IPS-NIHi7 (cell line): ENCODE measurements around the gene MYO7B.

Experiments used
- DNase-seq: peaks from one replicate; pipeline ENCODE4 v3.0.0; 2012; ENCODE audit warnings: mixed read lengths; ENCODE audit errors: extremely low spot score

The MYO7B gene

DNA sequence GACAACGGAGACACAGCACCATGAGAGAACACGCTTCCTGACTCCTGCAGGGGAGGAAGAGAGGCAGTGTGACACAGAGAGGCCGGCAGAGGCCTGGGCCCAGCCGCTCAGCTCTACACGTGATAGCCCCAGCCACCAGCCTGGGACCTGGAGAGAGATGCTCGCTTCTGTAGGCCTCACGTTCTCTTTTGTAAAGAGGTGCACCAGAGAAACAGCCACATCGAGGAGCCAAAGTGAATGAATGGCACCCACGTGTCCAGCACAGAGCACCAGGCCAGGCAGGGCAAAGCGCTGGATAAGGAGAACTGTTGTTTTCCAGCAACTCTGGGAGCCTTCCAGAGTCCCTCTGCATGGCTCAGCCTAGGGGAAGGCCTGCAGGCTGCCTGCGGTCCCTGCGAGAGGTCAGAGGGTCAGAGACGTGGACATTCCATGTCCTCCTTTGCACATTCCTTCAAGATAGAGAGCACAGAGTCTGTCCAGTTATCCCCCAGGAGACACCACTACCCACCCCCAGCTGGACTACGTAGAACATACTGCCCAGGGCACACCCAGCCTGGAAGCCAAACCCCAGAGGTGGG is 125.7 kb downstream of the MYO7B start:
- no peak for DNase-seq

- no peak for DNase-seq
Measured at GRCh38 chr2:127661949-127662510, 126.5 kb downstream of the MYO7B start.

DNA sequence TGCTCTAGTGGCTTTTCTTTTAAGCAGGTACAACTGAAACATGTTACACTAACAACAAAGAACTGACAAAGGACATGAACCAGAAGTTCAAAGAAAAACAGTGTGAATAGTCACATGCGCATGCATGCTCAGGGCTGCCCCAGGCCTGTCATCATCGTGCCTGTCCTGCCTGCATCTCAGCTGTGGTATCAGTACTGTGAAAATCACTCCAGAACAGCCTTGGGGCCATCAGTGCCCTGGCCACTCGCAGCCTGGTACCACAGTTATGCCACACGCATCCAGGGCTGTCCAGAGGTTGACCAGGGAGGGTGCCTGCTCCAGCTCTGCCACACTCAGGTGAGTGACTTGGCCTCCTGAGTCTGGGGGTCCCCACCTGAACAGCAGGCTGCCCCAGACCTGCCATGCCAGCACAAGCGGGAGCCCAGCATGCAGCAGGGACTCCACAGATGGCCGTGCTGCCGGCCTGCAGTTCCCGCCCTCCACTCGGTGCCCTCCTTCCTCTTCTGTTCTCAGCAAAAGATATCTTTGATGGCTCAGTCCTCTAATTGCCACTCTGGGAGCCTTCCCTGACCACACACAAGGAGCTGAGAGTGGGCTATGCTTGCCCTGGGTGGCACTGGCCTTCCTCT is 127.6 kb downstream of the MYO7B start:
- DNase-seq: no peak

- DNase-seq: no peak
Measured at GRCh38 chr2:127663566-127664064, 128.1 kb downstream of the MYO7B start.

- DNase-seq: peak; percentile 57
Measured at GRCh38 chr2:127664065-127664894, 128.8 kb downstream of the MYO7B start.

DNA sequence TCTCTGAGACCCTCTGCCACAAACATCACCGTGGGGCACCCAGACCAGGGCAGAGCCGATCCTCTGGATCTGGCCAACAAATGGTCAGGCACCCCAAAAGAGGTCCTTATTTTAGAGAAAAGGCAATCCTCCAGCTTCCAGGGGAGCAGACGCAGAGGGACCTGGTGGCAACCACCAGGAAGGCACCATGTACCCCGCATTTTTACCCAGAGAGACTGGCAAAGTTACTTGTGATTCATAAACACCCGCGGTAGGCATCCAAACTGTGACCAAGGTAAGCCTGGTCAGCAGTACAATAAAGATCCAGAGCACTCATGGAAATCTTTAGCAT is 129.4 kb downstream of the MYO7B start:
- no peak for DNase-seq

DNA sequence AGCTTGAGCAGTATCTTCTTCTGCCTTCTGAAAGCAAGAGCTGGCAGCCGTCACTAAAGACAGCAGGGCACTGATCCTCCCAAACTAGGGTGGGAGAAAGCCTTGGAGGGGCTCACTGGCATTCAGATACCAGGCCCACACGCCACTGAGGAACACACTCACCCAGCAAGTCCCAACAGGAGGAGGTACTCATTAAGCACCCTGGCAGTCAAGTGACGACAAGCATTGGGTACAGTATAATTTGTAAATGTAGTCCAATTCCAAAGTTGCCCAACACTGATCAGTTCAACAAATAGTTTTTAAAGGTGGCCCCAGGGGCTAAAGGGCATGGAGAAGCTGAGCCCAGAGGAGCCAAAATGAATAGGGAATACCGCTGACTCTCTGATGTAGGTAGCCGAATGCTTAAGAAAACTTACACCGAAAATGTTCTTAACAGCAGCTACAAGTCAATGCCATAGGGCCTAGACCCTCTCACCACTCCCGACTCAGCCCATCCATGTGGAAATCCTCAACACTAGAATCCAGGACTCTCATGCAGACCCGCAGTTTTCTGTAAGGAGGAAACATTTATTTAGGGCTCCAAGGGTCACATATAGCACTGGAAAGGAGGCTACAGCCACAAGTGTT is 129.9 kb downstream of the MYO7B start:
- no peak for DNase-seq

DNA sequence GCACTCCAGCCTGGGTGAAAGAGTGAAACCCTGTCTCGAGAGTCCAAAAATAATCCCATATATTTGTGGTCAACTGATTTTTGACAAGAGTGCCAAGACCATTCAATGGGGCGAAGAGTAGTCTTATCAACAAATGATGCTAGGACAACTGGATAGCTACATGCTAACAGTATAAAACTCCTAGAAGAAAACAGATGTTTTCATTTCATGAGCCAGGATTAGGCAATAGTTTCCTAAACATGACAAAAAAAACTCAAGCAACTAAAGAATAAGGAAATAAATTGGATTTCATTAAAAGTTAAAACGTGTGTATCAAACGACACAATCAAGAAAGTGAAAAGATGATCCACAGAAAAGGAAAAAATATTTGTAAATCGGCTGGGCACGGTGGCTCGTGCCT is 133.6 kb downstream of the MYO7B start:
- DNase-seq: no peak

- DNase-seq: no peak
Measured at GRCh38 chr2:127670055-127670956, 134.8 kb downstream of the MYO7B start.

GRCh38 chr2:127670957-127671290 is 135.4 kb downstream of the MYO7B start:
- DNase-seq: no peak

GRCh38 chr2:127671557-127672302 is 136.2 kb downstream of the MYO7B start:
- no peak for DNase-seq

- peak; percentile 5 for DNase-seq
Measured at GRCh38 chr2:127672341-127673224, 137.1 kb downstream of the MYO7B start.

- DNase-seq: peak; percentile 10
Measured at GRCh38 chr2:127673291-127674069, 138.0 kb downstream of the MYO7B start.

DNA sequence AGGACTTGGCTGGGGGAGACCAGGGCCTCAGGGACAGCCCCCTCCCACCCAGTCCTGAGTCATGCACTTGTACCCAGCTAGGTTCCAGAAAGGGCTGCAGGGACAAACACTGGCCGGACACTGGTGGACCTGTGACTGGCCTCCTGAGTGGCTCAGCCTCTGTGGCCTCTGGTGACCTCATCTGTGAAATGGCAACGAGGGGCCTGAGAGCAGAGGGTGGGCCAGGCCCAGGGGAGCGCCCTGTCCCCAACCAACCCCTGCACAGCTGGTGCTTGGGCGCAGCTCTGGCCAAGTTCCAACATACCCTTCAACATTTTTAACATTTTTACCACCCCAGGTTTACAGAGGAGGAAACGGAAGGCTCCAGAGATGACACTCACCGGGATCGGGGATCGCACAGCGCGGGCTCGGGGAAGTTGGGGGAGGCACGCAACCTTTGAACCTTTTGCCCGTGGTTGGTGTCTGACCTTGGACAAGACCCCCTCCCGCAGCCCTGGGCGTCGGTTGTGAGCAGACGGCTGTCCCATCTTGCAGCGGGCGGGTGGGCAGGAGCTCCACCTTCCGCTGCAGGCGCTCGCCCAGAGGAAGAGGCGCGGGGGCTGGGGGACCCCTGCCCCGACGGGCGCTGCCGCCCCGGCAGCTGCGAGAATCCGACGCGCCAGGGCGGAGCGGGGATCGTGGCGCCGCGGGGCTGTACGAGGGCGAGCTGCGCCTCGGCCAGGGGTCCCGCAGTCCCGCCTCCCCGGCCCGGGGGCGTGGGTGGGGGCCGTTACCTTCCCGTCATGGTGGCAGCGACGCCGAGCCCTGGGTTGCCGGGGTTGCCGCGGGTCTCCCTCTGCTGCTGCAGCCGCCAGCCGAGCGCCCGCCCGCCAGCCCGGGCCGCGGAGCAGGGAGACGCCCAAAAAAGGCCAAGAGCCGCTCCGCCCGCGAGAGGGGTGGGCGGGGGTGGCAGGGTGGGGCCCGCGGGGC is 139.0 kb downstream of the MYO7B start:
- peak; percentile 71 for DNase-seq

- DNase-seq: peak; percentile 67
Measured at GRCh38 chr2:127675331-127676261, 140.1 kb downstream of the MYO7B start, which contains the start of gene LIMS2. LIMS2 (minus strand) TSS chr2:127675530; CDS start chr2:127675024, 506 bp downstream.

DNA sequence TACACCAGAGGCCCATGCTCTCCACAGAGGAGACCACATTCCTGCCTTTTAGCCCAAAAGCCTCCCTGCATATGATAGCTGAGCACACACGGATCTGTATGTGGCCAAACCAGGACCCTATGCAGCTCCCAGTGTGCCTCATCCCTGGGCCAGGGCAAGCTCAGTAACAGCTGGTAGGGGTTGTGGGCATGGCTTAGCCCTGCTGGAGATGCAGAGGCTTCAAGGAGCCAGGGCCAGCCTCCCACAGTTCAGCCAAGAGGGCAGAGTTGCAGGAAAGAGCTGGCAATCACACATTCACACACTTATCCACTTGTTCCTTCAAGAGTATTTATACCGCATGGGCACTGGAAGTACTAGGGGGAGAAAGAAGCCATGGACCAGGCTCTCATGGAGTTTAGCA is 141.4 kb downstream of the MYO7B start:
- DNase-seq: peak; percentile 5
